K562 (cell line): ENCODE data around the gene FLOT2. TPM values are rescaled to one million over a fixed set of nuclear protein-coding genes. Genes with fewer than 3 reads are reported as not detected.

Experiments used
- CBFA2T2 ChIP-seq: fragments of 450-650 bp; conservative IDR thresholded peaks from 2 replicates; pipeline ENCODE4 v1.6.1; 2017; ENCODE audit warnings: mild to moderate bottlenecking
- CHD1 ChIP-seq: fragments of 200-600 bp; sonication (generic); IDR thresholded peaks from one replicate; pipeline ENCODE4 v1.6.1; 2012; ENCODE audit warnings: mild to moderate bottlenecking, moderate library complexity, low read length, inconsistent platforms
- ELF4 ChIP-seq: fragments of 450-650 bp; formaldehyde crosslinking; IDR thresholded peaks from 2 replicates; pipeline ENCODE4 v1.4.0; 2022; ENCODE audit warnings: missing genetic modification characterization
- ESRRB ChIP-seq: fragments of 250-450 bp; sonication (Bioruptor Pico); IDR thresholded peaks from 2 replicates; pipeline ENCODE4 v1.5.0; 2020; ENCODE audit warnings: mild to moderate bottlenecking, moderate library complexity, borderline replicate concordance
- EWSR1 ChIP-seq: fragments of 450-650 bp; IDR thresholded peaks from 2 replicates; pipeline ENCODE4 v1.6.1; 2018; ENCODE audit warnings: borderline replicate concordance, mild to moderate bottlenecking, low read depth, moderate library complexity; ENCODE audit not compliant: partially characterized antibody
- FUS ChIP-seq: fragments of 200-400 bp; formaldehyde crosslinking; optimal IDR thresholded peaks from 2 replicates; pipeline ENCODE3; 2017; ENCODE audit warnings: low read depth, low read length
- HMG20B ChIP-seq: fragments of 250-450 bp; sonication (Bioruptor Pico); IDR thresholded peaks from 2 replicates; pipeline ENCODE4 v1.5.0; 2021; ENCODE audit warnings: mild to moderate bottlenecking
- HNRNPH1 ChIP-seq: fragments of 200-400 bp; formaldehyde crosslinking; optimal IDR thresholded peaks from 2 replicates; pipeline ENCODE3; 2017; ENCODE audit warnings: low read depth, mild to moderate bottlenecking, low read length, moderate library complexity
- KAT2B ChIP-seq: IDR thresholded peaks from one replicate; pipeline ENCODE4 v1.6.1; 2012; ENCODE audit warnings: low read depth, mild to moderate bottlenecking, control low read depth, inconsistent platforms, low read length, moderate library complexity
- MCM3 ChIP-seq: fragments of 450-650 bp; IDR thresholded peaks from 2 replicates; pipeline ENCODE4 v1.6.1; 2016
- MTA2 ChIP-seq: fragments of 450-650 bp; IDR thresholded peaks from 2 replicates; pipeline ENCODE4 v1.6.1; 2016; ENCODE audit warnings: low read depth
- MXD1 ChIP-seq: fragments of 250-450 bp; sonication (Bioruptor Pico); IDR thresholded peaks from 2 replicates; pipeline ENCODE4 v1.8.0; 2021; ENCODE audit warnings: borderline replicate concordance, mild to moderate bottlenecking, moderate library complexity; ENCODE audit not compliant: poor library complexity, severe bottlenecking
- NR2C1 ChIP-seq, 2 experiments: fragments of 450-650 bp; IDR thresholded peaks; 2 replicates each; pipeline ENCODE4 v1.6.1; 2017; ENCODE audit warnings: mild to moderate bottlenecking in 2 of 2, antibody characterized with exemption in 1 of 2, inconsistent platforms in 1 of 2, missing compliant biosample characterization in 1 of 2, missing genetic modification characterization in 1 of 2
- NR2C2 ChIP-seq, 2 experiments: fragments of 200-800 bp in 1 of 2; sonication (Bioruptor generic) in 1 of 2; sonication (generic) in 1 of 2; formaldehyde crosslinking in 1 of 2; IDR thresholded peaks; 2 replicates each; pipeline versions ENCODE4 v1.6.1 to v1.8.0; 2016 to 2022; ENCODE audit warnings: mild to moderate bottlenecking in 1 of 2, missing compliant biosample characterization in 1 of 2, missing genetic modification characterization in 1 of 2, missing genetic modification reagents in 1 of 2
- SRSF1 ChIP-seq: fragments of 200-400 bp; formaldehyde crosslinking; IDR thresholded peaks from 2 replicates; pipeline ENCODE4 v1.6.1; 2017; ENCODE audit warnings: mild to moderate bottlenecking, low read depth, low read length, moderate library complexity
- ZBTB12 ChIP-seq: fragments of 250-450 bp; sonication (Bioruptor Pico); IDR thresholded peaks from 2 replicates; pipeline ENCODE4 v1.4.0; 2020
- ZFP1 ChIP-seq: fragments of 450-650 bp; formaldehyde crosslinking; IDR thresholded peaks from 2 replicates; pipeline ENCODE4 v1.4.0; 2020; ENCODE audit warnings: mild to moderate bottlenecking, mixed read lengths
- ZFP30 ChIP-seq: fragments of 250-450 bp; sonication (Bioruptor Pico); IDR thresholded peaks from 2 replicates; pipeline ENCODE4 v1.8.0; 2022; ENCODE audit warnings: moderate library complexity, mild to moderate bottlenecking, inconsistent platforms, borderline replicate concordance
- ZHX1 ChIP-seq: fragments of 150-350 bp; conservative IDR thresholded peaks from 2 replicates; pipeline ENCODE4 v1.6.1; 2014; ENCODE audit warnings: low read length
- ZNF140 ChIP-seq: fragments of 250-450 bp; sonication (Bioruptor Pico); IDR thresholded peaks from 2 replicates; pipeline ENCODE4 v1.8.0; 2021; ENCODE audit warnings: moderate library complexity, mild to moderate bottlenecking, inconsistent platforms
- polyA plus RNA-seq, 8 experiments: library from polyadenylated mRNA; depleted of rRNA in 4 of 8; stranded (reverse) in 5 of 8; unstranded in 3 of 8; fragments of >200 nt; fragmentation: Nextera tagmentation in 2 of 8; fragmentation: Illumina TruSeq in 1 of 8; extraction: Ambion mirVana in 2 of 8; extraction: Trizol in 1 of 8; gene quantifications; 2 replicates each; pipeline versions ENCODE4 v1.2.1 to v1.2.3, GENCODE V29; 2011 to 2014; ENCODE audit warnings: inconsistent platforms in 1 of 8, missing spikeins in 1 of 8
- total RNA-seq, 7 experiments: library from RNA; depleted of rRNA in 6 of 7; stranded (reverse); fragments of >200 nt in 6 of 7; fragmentation: Illumina TruSeq in 2 of 7; extraction: Trizol in 2 of 7; gene quantifications; 2 replicates each; pipeline versions ENCODE4 v1.2.1 to v1.2.3, GENCODE V29; 2011 to 2021; ENCODE audit warnings: low replicate concordance in 1 of 7

FLOT2 gene
- total and polyA plus RNA-seq, 9 of the 15 experiments (the other 6 are each of a cell fraction or from before 2014, with no cell fraction given) = 17.5 to 138 (median 41.7) TPM

DNA sequence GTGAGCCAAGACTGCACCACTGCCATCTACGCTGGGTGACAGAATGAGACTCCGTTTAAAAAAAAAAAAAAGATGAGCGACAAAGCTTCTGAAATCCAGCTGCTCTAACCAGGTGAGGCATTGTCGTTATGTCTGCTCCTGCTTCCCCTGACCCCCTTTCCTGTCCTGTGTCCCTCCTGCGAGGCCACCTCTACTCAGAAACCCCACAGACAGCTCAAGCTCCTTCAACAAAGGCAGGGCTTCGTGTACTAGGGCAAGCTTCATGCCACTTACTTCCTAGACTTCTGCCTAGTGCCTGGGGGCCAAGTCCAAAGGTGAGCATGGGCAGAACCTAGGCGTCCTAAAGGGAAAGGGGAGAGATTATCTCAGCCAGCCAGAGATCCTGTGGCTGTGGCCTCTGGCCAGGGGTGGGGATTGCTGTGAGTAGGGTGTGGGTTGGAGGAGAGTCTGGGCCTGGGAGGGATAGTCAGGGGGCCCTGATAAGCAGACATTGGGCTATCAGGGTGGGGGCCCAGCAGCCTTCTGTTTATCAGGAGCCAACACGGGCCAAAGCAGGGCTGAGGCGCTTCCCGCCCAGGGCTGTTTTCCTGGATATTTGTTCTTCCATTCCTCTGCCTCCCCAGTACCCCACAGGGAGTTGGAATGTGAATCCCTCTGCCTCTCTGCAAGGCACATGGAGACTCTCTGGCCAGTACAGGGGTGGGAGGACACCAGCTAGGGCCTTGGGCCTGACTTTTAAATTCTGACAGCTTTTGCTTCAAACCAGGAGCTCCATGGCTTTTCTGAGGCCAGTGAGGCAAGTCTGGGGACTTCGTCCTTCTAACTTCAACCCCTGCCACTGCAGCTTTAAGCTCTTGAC lies 32.3 kb downstream of the FLOT2 start (continued):
- TF ChIP-seq EWSR1 (no peak), FUS (no peak), SRSF1 (no peak), CHD1 (no peak), MXD1 (CRISPR knock-in tag) (no peak), HNRNPH1 (no peak), ZFP1 (CRISPR knock-in tag) (no peak), HMG20B (CRISPR knock-in tag) (no peak), ZNF140 (CRISPR knock-in tag) (no peak), ZFP30 (CRISPR knock-in tag) (no peak), MCM3 (no peak), NR2C2 (CRISPR knock-in tag; IDR thresholded peaks at IDR 0.05) (no peak), NR2C2 (tag; IDR thresholded peaks at IDR 0.05) (peak; percentile 80), KAT2B (no peak), ESRRB (CRISPR knock-in tag) (no peak; the same call in 1 of the 2 replicates), CBFA2T2 (peak; percentile 100), NR2C1 (IDR thresholded peaks at IDR 0.05) (peak; percentile 69), NR2C1 (tag; IDR thresholded peaks at IDR 0.05) (peak; percentile 40; the same call in 1 of the 2 replicates), ELF4 (CRISPR knock-in tag) (peak; percentile 97), MTA2 (peak; percentile 100), ZBTB12 (CRISPR knock-in tag) (peak; percentile 55), ZHX1 (no peak)
